Fibroblast of lung (primary cell): ENCODE measurements around the gene UBE2H. TPM values are rescaled to one million over a fixed set of nuclear protein-coding genes. Genes with fewer than 3 reads are reported as not detected.

Experiments
- DNase-seq, 2 donors: peaks; one replicate each; pipeline versions ENCODE4 v3.0.0 to v3.0.0-alpha.2; 2010; ENCODE audit warnings: low read depth in 2 of 2
- H2AFZ ChIP-seq: 2 replicates; pipeline ENCODE4 v1.5.1; 2012; ENCODE audit warnings: low read length, control low read depth, inconsistent platforms
- H3K27ac ChIP-seq: 2 replicates; pipeline ENCODE4 v1.5.1; 2011; ENCODE audit warnings: low read length, control low read depth; ENCODE audit not compliant: insufficient read depth
- H3K27me3 ChIP-seq: 2 replicates; pipeline ENCODE4 v1.5.1; 2011; ENCODE audit warnings: mild to moderate bottlenecking, low read length; ENCODE audit not compliant: control insufficient read depth, insufficient read depth
- H3K36me3 ChIP-seq: 2 replicates; pipeline ENCODE4 v1.5.1; 2011; ENCODE audit warnings: low read length; ENCODE audit not compliant: control insufficient read depth, insufficient read depth
- H3K4me1 ChIP-seq: 2 replicates; pipeline ENCODE4 v1.5.1; 2011; ENCODE audit warnings: low read length; ENCODE audit not compliant: control insufficient read depth, insufficient read depth; ENCODE audit errors: extremely low read depth
- H3K4me2 ChIP-seq: 2 replicates; pipeline ENCODE4 v1.5.1; 2011; ENCODE audit warnings: low read length, control low read depth; ENCODE audit not compliant: insufficient read depth; ENCODE audit errors: extremely low read depth
- H3K4me3 ChIP-seq, 4 experiments: fragments of 200-600 bp in 1 of 4; sonication (generic) in 1 of 4; replicated peaks in 1 of 4; 2 replicates each; pipeline ENCODE4 v1.5.1; 2011 to 2016; ENCODE audit warnings: low read length in 4 of 4, low read depth in 3 of 4, mild to moderate bottlenecking in 3 of 4, control low read depth in 2 of 4, inconsistent platforms in 1 of 4, mixed read lengths in 1 of 4; ENCODE audit not compliant: insufficient read depth in 1 of 4; ENCODE audit errors: control extremely low read depth in 1 of 4
- H3K79me2 ChIP-seq: 2 replicates; pipeline ENCODE4 v1.5.1; 2012; ENCODE audit warnings: mild to moderate bottlenecking, low read length, inconsistent platforms; ENCODE audit not compliant: control insufficient read depth, insufficient read depth
- H3K9ac ChIP-seq: 2 replicates; pipeline ENCODE4 v1.5.1; 2011; ENCODE audit warnings: mild to moderate bottlenecking, low read length, control low read depth; ENCODE audit not compliant: insufficient read depth
- H3K9me3 ChIP-seq: 2 replicates; pipeline ENCODE4 v1.5.1; 2012; ENCODE audit warnings: low read depth, low read length; ENCODE audit not compliant: control insufficient read depth, insufficient read depth
- H4K20me1 ChIP-seq: 2 replicates; pipeline ENCODE4 v1.5.1; 2011; ENCODE audit warnings: low read length; ENCODE audit not compliant: control insufficient read depth, insufficient read depth; ENCODE audit errors: extremely low read depth
- EZH2 ChIP-seq: IDR thresholded peaks from 2 replicates; pipeline ENCODE4 v1.5.1; 2012; ENCODE audit warnings: low read length, control low read depth, mild to moderate bottlenecking; ENCODE audit errors: missing control alignments
- polyA plus RNA-seq, 2 donors: library from polyadenylated mRNA; depleted of rRNA in 1 of 2; stranded (reverse) in 1 of 2; unstranded in 1 of 2; fragments of >200 nt; gene quantifications; 2 replicates each; pipeline ENCODE4 v1.2.1, GENCODE V29; 2011 to 2012; ENCODE audit warnings: missing spikeins in 1 of 2
- total RNA-seq: library from RNA; depleted of rRNA; stranded (reverse); fragments of >200 nt; gene quantifications from 2 replicates; pipeline ENCODE4 v1.2.1, GENCODE V29; 2014
- TF ChIP-seq, protein P1 (sequence below), 2 donors: IDR thresholded peaks in 1 of 2; conservative IDR thresholded peaks in 1 of 2; 1 replicate in 1 of 2; 2 replicates in 1 of 2; pipeline ENCODE4 v1.5.1; 2011 to 2012; ENCODE audit warnings: low read length in 2 of 2, control low read depth in 1 of 2, inconsistent platforms in 1 of 2, low read depth in 1 of 2, mild to moderate bottlenecking in 1 of 2

The UBE2H gene
- total and polyA plus RNA-seq, 2 donors (not counting 1 experiment from before 2014, with no cell fraction given): 76.0 to 102 TPM

DNA sequence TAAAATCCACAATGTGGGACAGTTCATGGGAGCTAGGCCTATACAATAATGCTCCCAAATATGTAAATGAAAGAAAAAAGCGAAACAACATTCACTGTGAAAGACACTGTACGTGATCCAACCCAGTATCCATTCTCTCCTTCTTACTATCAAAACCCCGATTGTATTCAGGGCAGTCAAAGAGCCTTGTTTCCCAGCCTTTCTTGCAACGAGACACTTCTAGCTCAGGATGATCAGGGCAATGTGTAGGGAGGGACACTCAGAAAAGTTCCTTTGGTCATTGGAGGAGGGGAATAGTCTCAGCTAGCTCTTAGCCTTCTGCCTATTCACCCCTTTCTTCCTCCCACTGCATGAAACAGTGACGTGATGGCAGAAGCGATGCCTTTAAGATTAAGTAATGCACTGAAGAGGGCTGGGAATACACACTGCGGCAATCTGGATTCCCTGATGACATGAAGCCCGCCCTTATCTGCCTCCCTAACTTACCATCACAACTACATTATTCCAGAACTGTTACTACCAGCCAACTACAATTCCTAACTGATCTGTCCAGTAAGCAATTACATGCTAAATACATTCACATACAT is 27.3 kb downstream of the UBE2H start:
- TF ChIP-seq, protein P1, sequence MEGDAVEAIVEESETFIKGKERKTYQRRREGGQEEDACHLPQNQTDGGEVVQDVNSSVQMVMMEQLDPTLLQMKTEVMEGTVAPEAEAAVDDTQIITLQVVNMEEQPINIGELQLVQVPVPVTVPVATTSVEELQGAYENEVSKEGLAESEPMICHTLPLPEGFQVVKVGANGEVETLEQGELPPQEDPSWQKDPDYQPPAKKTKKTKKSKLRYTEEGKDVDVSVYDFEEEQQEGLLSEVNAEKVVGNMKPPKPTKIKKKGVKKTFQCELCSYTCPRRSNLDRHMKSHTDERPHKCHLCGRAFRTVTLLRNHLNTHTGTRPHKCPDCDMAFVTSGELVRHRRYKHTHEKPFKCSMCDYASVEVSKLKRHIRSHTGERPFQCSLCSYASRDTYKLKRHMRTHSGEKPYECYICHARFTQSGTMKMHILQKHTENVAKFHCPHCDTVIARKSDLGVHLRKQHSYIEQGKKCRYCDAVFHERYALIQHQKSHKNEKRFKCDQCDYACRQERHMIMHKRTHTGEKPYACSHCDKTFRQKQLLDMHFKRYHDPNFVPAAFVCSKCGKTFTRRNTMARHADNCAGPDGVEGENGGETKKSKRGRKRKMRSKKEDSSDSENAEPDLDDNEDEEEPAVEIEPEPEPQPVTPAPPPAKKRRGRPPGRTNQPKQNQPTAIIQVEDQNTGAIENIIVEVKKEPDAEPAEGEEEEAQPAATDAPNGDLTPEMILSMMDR (conservative IDR thresholded peaks at IDR 0.05 in 1 of 2, IDR thresholded peaks at IDR 0.05 in 1 of 2; ENCODE audit: low read depth in 1 of 2, low read length in 2 of 2): no peak
- no peak for TF ChIP-seq EZH2
- H3K27ac ChIP-seq: no peak overlapping the region
- no peak overlapping the region for H3K9ac ChIP-seq
- peaks cover 3% of the 10 kb centered on the region for H3K79me2 ChIP-seq
- no peaks in the 10 kb centered on the region for H3K9me3 ChIP-seq
- no peak overlapping the region for H2AFZ ChIP-seq
- H3K27me3 ChIP-seq: no peaks in the 10 kb centered on the region
- no peaks in the 10 kb centered on the region for H3K36me3 ChIP-seq
- DNase-seq: peak in 1 of 2 donors; percentile 92
- no peaks in the 10 kb centered on the region for H4K20me1 ChIP-seq
- no peak overlapping the region for H3K4me3 ChIP-seq
- no peaks in the 10 kb centered on the region for H3K4me1 ChIP-seq
- no peak overlapping the region for H3K4me2 ChIP-seq

DNA sequence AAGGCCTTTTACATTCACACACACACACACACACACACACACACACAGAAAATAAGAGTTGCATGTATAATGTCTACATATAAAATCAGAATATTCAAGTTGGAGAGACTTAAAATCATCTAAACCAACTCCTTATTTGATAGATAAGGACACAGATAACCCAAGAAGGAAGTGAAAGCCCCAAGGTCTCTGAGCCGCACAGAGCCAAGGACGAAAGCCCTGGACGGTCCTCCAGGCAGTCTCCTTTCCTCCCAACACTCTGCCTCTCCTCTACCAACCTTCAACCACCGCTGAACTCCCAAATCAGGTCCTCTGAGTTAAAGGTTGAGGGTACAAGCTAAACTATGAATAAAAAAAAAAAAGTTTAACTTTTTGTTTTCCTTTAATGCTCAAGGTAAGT is 28.2 kb downstream of the UBE2H start:
- H3K9me3 ChIP-seq: no peaks in the 10 kb centered on the region
- peaks cover 3% of the 10 kb centered on the region for H3K79me2 ChIP-seq
- no peak for DNase-seq
- H3K9ac ChIP-seq: no peak overlapping the region
- no peak overlapping the region for H2AFZ ChIP-seq
- no peaks in the 10 kb centered on the region for H3K27me3 ChIP-seq
- no peaks in the 10 kb centered on the region for H3K4me1 ChIP-seq
- no peak for TF ChIP-seq EZH2
- TF ChIP-seq, protein P1 (conservative IDR thresholded peaks at IDR 0.05 in 1 of 2, IDR thresholded peaks at IDR 0.05 in 1 of 2; ENCODE audit: low read depth in 1 of 2, low read length in 2 of 2): no peak
- H3K4me2 ChIP-seq: no peak overlapping the region
- no peak overlapping the region for H3K4me3 ChIP-seq
- H4K20me1 ChIP-seq: no peaks in the 10 kb centered on the region
- no peaks in the 10 kb centered on the region for H3K36me3 ChIP-seq
- no peak overlapping the region for H3K27ac ChIP-seq

DNA sequence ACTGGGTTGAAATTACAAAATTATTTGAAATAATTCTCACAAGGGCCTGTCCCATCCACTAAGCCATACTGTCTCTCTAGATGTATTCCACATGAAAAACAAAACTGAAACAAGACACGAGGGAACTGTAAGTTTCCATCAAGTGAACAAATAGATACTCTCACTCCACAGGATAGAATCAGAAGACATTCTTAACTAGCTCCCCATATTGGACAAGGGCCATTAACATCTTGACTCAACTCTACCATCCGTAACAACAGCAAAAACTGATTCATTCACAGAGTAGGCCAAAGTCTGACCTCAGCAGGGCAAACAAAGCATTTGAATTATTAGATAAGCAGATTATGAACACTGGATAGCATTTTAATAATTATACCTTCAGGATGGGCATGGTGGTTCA is 29.1 kb downstream of the UBE2H start:
- H4K20me1 ChIP-seq: no peaks in the 10 kb centered on the region
- peaks cover 3% of the 10 kb centered on the region for H3K79me2 ChIP-seq
- H3K36me3 ChIP-seq: no peaks in the 10 kb centered on the region
- no peaks in the 10 kb centered on the region for H3K4me1 ChIP-seq
- H3K27me3 ChIP-seq: no peaks in the 10 kb centered on the region
- no peak overlapping the region for H2AFZ ChIP-seq
- H3K27ac ChIP-seq: peak overlapping the region; percentile 34
- no peak for TF ChIP-seq EZH2
- TF ChIP-seq, protein P1 (conservative IDR thresholded peaks at IDR 0.05 in 1 of 2, IDR thresholded peaks at IDR 0.05 in 1 of 2; ENCODE audit: low read depth in 1 of 2, low read length in 2 of 2): no peak
- peak; percentile 52 to 94 for DNase-seq
- no peaks in the 10 kb centered on the region for H3K9me3 ChIP-seq
- no peak overlapping the region for H3K9ac ChIP-seq
- H3K4me3 ChIP-seq: no peak overlapping the region
- peak overlapping the region; percentile 46 for H3K4me2 ChIP-seq
